HepG2 (cell line): Measurements from ENCODE around the gene WNK2. TPM values are rescaled to one million over a fixed set of nuclear protein-coding genes. Genes with fewer than 3 reads are reported as not detected.

Experiments
- ATF2 ChIP-seq: sonication (generic); formaldehyde crosslinking; IDR thresholded peaks from 2 replicates; pipeline ENCODE4 v1.4.0; 2020; ENCODE audit warnings: missing genetic modification reagents
- CEBPG ChIP-seq: IDR thresholded peaks from 2 replicates; pipeline ENCODE4 v1.6.1; 2016
- ELF1 ChIP-seq: sonication (generic); formaldehyde crosslinking; IDR thresholded peaks from 2 replicates; pipeline ENCODE4 v1.4.0; 2020; ENCODE audit warnings: missing genetic modification reagents
- GFI1 ChIP-seq: sonication (generic); formaldehyde crosslinking; IDR thresholded peaks from 2 replicates; pipeline ENCODE4 v1.5.0; 2020; ENCODE audit warnings: missing genetic modification reagents, mild to moderate bottlenecking, borderline replicate concordance
- HMG20A ChIP-seq: IDR thresholded peaks from 2 replicates; pipeline ENCODE4 v1.6.1; 2016; ENCODE audit warnings: borderline replicate concordance
- HNRNPH1 ChIP-seq: fragments of 200-400 bp; formaldehyde crosslinking; optimal IDR thresholded peaks from 2 replicates; pipeline ENCODE3; 2017; ENCODE audit warnings: mild to moderate bottlenecking, low read depth, low read length
- HOXA7 ChIP-seq: sonication (generic); formaldehyde crosslinking; IDR thresholded peaks from 2 replicates; pipeline ENCODE4 v1.8.1; 2022; ENCODE audit warnings: mild to moderate bottlenecking, missing genetic modification reagents, moderate library complexity
- KDM6A ChIP-seq: IDR thresholded peaks from 2 replicates; pipeline ENCODE4 v1.6.1; 2016; ENCODE audit warnings: low read depth
- NFIB ChIP-seq: sonication (generic); formaldehyde crosslinking; IDR thresholded peaks from 2 replicates; pipeline ENCODE4 v1.9.0; 2021; ENCODE audit warnings: missing genetic modification reagents, mild to moderate bottlenecking, borderline replicate concordance
- PHB2 ChIP-seq: fragments of 450-650 bp; IDR thresholded peaks from 2 replicates; pipeline ENCODE4 v1.6.1; 2018; ENCODE audit not compliant: partially characterized antibody
- SOX6 ChIP-seq, 2 experiments: fragments of 450-650 bp in 1 of 2; sonication (generic) in 1 of 2; formaldehyde crosslinking in 1 of 2; IDR thresholded peaks; 2 replicates each; pipeline versions ENCODE4 v1.4.0 to v1.6.1; 2017 to 2020; ENCODE audit warnings: antibody characterized with exemption in 1 of 2, mild to moderate bottlenecking in 1 of 2, missing genetic modification reagents in 1 of 2
- SP2 ChIP-seq: sonication (generic); formaldehyde crosslinking; IDR thresholded peaks from 2 replicates; pipeline ENCODE4 v1.5.1; 2020; ENCODE audit warnings: mild to moderate bottlenecking, missing genetic modification reagents
- SP5 ChIP-seq: IDR thresholded peaks from 2 replicates; pipeline ENCODE4 v1.6.1; 2016; ENCODE audit warnings: low read depth, borderline replicate concordance
- SRF ChIP-seq: IDR thresholded peaks from 2 replicates; pipeline ENCODE4 v1.6.1; 2011; ENCODE audit warnings: mild to moderate bottlenecking, low read depth, low read length, moderate library complexity
- TBP ChIP-seq: sonication (generic); formaldehyde crosslinking; IDR thresholded peaks from 2 replicates; pipeline ENCODE4 v1.5.0; 2020; ENCODE audit warnings: missing genetic modification reagents
- TBX2 ChIP-seq: sonication (generic); formaldehyde crosslinking; IDR thresholded peaks from 2 replicates; pipeline ENCODE4 v1.5.0; 2020; ENCODE audit warnings: missing genetic modification reagents, mild to moderate bottlenecking, borderline replicate concordance
- ZBTB7B ChIP-seq: sonication (generic); formaldehyde crosslinking; IDR thresholded peaks from 2 replicates; pipeline ENCODE4 v1.4.0; 2020; ENCODE audit warnings: missing genetic modification reagents
- ZNF292 ChIP-seq: sonication (generic); formaldehyde crosslinking; IDR thresholded peaks from 2 replicates; pipeline ENCODE4 v1.8.1; 2022; ENCODE audit warnings: mild to moderate bottlenecking, low read depth, missing genetic modification reagents, borderline replicate concordance
- ZNF549 ChIP-seq: sonication (generic); formaldehyde crosslinking; IDR thresholded peaks from 2 replicates; pipeline ENCODE4 v1.5.0; 2020; ENCODE audit warnings: missing genetic modification reagents
- ZNF644 ChIP-seq: IDR thresholded peaks from 2 replicates; pipeline ENCODE4 v1.6.1; 2016; ENCODE audit warnings: low read depth
- ZNF772 ChIP-seq: sonication (generic); formaldehyde crosslinking; IDR thresholded peaks from 2 replicates; pipeline ENCODE4 v1.5.0; 2020; ENCODE audit warnings: mild to moderate bottlenecking, missing genetic modification reagents
- polyA plus RNA-seq, 8 experiments: library from polyadenylated mRNA; depleted of rRNA in 3 of 8; stranded (reverse) in 7 of 8; unstranded in 1 of 8; fragments of >200 nt; fragmentation: Illumina TruSeq in 4 of 8; extraction: Trizol in 4 of 8; gene quantifications; 2 replicates each; pipeline versions ENCODE4 v1.2.1 to v1.2.3, GENCODE V29; 2011 to 2016; ENCODE audit warnings: low read depth in 4 of 8, missing spikeins in 1 of 8, mixed read lengths in 1 of 8; ENCODE audit not compliant: insufficient read depth in 1 of 8
- total RNA-seq, 5 experiments: library from RNA; depleted of rRNA; stranded (reverse); fragments of >200 nt; fragmentation: Illumina TruSeq; extraction: Trizol; gene quantifications; 2 replicates each; pipeline ENCODE4 v1.2.3, GENCODE V29; 2016; ENCODE audit warnings: low read depth in 1 of 5
- TF ChIP-seq, protein P1 (sequence below): sonication (generic); formaldehyde crosslinking; IDR thresholded peaks from 2 replicates; pipeline ENCODE4 v1.9.0; 2021; ENCODE audit warnings: mild to moderate bottlenecking, missing genetic modification reagents
- TF ChIP-seq, protein P2 (sequence below): sonication (generic); formaldehyde crosslinking; IDR thresholded peaks from 2 replicates; pipeline ENCODE4 v1.5.0; 2020; ENCODE audit warnings: mild to moderate bottlenecking, missing genetic modification reagents, moderate library complexity

The WNK2 gene
- total and polyA plus RNA-seq, 2 of the 13 experiments (the other 11 are each of a cell fraction or from before 2014, with no cell fraction given): 10.5 to 12.0 TPM

DNA sequence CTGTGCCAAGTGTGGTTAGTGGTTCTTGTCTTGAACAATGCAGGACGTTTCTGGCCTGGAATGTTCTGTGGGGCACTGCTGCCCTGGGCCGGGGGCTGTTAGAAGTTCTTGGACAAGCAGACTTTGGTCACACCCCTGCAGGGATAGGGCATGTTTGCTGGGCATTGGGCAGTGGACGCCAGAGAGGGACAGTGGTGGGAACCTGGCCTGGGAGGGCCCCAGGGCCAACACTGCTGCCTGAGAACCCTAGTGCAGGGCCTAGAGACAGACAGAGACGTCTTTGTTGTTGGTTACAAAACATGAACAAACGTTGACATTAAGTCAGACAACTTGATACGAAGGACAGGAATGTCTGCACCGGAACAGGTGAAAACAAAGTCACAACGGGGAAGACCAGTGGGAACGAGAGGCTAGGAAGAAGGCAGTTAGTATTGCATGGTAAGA lies 57.0 kb downstream of the WNK2 start (continued):
- TF ChIP-seq, protein P1, sequence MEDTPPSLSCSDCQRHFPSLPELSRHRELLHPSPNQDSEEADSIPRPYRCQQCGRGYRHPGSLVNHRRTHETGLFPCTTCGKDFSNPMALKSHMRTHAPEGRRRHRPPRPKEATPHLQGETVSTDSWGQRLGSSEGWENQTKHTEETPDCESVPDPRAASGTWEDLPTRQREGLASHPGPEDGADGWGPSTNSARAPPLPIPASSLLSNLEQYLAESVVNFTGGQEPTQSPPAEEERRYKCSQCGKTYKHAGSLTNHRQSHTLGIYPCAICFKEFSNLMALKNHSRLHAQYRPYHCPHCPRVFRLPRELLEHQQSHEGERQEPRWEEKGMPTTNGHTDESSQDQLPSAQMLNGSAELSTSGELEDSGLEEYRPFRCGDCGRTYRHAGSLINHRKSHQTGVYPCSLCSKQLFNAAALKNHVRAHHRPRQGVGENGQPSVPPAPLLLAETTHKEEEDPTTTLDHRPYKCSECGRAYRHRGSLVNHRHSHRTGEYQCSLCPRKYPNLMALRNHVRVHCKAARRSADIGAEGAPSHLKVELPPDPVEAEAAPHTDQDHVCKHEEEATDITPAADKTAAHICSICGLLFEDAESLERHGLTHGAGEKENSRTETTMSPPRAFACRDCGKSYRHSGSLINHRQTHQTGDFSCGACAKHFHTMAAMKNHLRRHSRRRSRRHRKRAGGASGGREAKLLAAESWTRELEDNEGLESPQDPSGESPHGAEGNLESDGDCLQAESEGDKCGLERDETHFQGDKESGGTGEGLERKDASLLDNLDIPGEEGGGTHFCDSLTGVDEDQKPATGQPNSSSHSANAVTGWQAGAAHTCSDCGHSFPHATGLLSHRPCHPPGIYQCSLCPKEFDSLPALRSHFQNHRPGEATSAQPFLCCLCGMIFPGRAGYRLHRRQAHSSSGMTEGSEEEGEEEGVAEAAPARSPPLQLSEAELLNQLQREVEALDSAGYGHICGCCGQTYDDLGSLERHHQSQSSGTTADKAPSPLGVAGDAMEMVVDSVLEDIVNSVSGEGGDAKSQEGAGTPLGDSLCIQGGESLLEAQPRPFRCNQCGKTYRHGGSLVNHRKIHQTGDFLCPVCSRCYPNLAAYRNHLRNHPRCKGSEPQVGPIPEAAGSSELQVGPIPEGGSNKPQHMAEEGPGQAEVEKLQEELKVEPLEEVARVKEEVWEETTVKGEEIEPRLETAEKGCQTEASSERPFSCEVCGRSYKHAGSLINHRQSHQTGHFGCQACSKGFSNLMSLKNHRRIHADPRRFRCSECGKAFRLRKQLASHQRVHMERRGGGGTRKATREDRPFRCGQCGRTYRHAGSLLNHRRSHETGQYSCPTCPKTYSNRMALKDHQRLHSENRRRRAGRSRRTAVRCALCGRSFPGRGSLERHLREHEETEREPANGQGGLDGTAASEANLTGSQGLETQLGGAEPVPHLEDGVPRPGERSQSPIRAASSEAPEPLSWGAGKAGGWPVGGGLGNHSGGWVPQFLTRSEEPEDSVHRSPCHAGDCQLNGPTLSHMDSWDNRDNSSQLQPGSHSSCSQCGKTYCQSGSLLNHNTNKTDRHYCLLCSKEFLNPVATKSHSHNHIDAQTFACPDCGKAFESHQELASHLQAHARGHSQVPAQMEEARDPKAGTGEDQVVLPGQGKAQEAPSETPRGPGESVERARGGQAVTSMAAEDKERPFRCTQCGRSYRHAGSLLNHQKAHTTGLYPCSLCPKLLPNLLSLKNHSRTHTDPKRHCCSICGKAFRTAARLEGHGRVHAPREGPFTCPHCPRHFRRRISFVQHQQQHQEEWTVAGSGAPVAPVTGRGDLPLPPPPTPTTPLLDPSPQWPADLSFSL (CRISPR knock-in tag): peak; percentile 19; the same call in 1 of the 2 replicates
- TF ChIP-seq ATF2 (CRISPR knock-in tag) (peak; percentile 22; the same call in 1 of the 2 replicates), ZNF292 (CRISPR knock-in tag) (no peak), SOX6 (IDR thresholded peaks at IDR 0.05) (no peak), SOX6 (CRISPR knock-in tag; IDR thresholded peaks at IDR 0.05) (peak; percentile 75; the same call in 1 of the 2 replicates), ELF1 (CRISPR knock-in tag) (no peak), TBX2 (CRISPR knock-in tag) (0 out of 2 replicates have a peak, but pooled peaks have one; percentile 45), CEBPG (CRISPR knock-in tag) (peak; percentile 38), NFIB (CRISPR knock-in tag) (no peak), HOXA7 (CRISPR knock-in tag) (no peak), TBP (CRISPR knock-in tag) (no peak), PHB2 (no peak), ZNF644 (peak; percentile 70; the same call in 1 of the 2 replicates), ZBTB7B (CRISPR knock-in tag) (peak; percentile 65; the same call in 1 of the 2 replicates), SP5 (CRISPR knock-in tag) (0 out of 2 replicates have a peak, but pooled peaks have one; percentile 14), HNRNPH1 (no peak), GFI1 (no peak), SP2 (CRISPR knock-in tag) (no peak), SRF (no peak), KDM6A (CRISPR knock-in tag) (no peak), HMG20A (CRISPR knock-in tag) (peak; percentile 52; the same call in 1 of the 2 replicates), ZNF549 (CRISPR knock-in tag) (no peak), ZNF772 (no peak)
- TF ChIP-seq, protein P2, sequence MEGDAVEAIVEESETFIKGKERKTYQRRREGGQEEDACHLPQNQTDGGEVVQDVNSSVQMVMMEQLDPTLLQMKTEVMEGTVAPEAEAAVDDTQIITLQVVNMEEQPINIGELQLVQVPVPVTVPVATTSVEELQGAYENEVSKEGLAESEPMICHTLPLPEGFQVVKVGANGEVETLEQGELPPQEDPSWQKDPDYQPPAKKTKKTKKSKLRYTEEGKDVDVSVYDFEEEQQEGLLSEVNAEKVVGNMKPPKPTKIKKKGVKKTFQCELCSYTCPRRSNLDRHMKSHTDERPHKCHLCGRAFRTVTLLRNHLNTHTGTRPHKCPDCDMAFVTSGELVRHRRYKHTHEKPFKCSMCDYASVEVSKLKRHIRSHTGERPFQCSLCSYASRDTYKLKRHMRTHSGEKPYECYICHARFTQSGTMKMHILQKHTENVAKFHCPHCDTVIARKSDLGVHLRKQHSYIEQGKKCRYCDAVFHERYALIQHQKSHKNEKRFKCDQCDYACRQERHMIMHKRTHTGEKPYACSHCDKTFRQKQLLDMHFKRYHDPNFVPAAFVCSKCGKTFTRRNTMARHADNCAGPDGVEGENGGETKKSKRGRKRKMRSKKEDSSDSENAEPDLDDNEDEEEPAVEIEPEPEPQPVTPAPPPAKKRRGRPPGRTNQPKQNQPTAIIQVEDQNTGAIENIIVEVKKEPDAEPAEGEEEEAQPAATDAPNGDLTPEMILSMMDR (CRISPR knock-in tag): peak; percentile 34; the same call in 1 of the 2 replicates
